Measurements from ENCODE around the gene TMEM223.
"Not testable (repeated sequence)": the region's sequence is repeated elsewhere in the genome, so short reads cannot be mapped to it uniquely, and the experiment has no call there.

TMEM223 gene

GRCh38 chr11:62752994-62753735 is 38.6 kb downstream of the TMEM223 start:
- peak overlapping the region; percentile 95 for H3K4me3 ChIP-seq (replicated peaks; ENCODE audit: low read depth, low read length)
- no peak for DNase-seq (ENCODE audit: low read depth)

GRCh38 chr11:62752177-62752785 is 39.5 kb downstream of the TMEM223 start:
- no peak for DNase-seq (ENCODE audit: low read depth)
- no peak overlapping the region for H3K4me3 ChIP-seq (replicated peaks; ENCODE audit: low read depth, low read length)
- TF ChIP-seq CTCF (IDR thresholded peaks at IDR 0.05; ENCODE audit: low read length, missing control alignments) = no peak

More at GRCh38 chr11:62752994-62753735, 38.6 kb downstream of the TMEM223 start:
- no peak for TF ChIP-seq CTCF (IDR thresholded peaks at IDR 0.05; ENCODE audit: low read length, missing control alignments)

- H3K4me3 ChIP-seq (replicated peaks; ENCODE audit: low read depth, low read length); DNase-seq (ENCODE audit: low read depth): not testable (repeated sequence)
Measured at GRCh38 chr11:62749931-62750330, 41.9 kb downstream of the TMEM223 start.

- DNase-seq (ENCODE audit: low read depth) = no peak
- H3K4me3 ChIP-seq (replicated peaks; ENCODE audit: low read depth, low read length) = no peak overlapping the region
- TF ChIP-seq CTCF (IDR thresholded peaks at IDR 0.05; ENCODE audit: low read length, missing control alignments) = no peak
Measured at GRCh38 chr11:62747475-62748160, 44.2 kb downstream of the TMEM223 start.

All from fibroblast of pulmonary artery (primary cell).